Spleen (tissue), 7 donors: Measurements from ENCODE around the gene IRGQ.

Experiments
- CTCF ChIP-seq, 11 experiments: fragments of 200-600 bp in 7 of 11; fragments of 450-650 bp in 4 of 11; sonication (generic) in 4 of 11; IDR thresholded peaks in 8 of 11; conservative IDR thresholded peaks in 3 of 11; 1 replicate in 7 of 11; 2 replicates in 4 of 11; pipeline versions ENCODE4 v1.4.0 to v1.8.0; 2016 to 2021; ENCODE audit warnings: antibody characterized with exemption in 11 of 11, inconsistent platforms in 4 of 11, mild to moderate bottlenecking in 1 of 11
- POLR2A ChIP-seq, 3 donors: fragments of 450-650 bp; IDR thresholded peaks; one replicate each; pipeline ENCODE4 v1.5.1; 2017; ENCODE audit warnings: antibody characterized with exemption in 3 of 3, mild to moderate bottlenecking in 1 of 3
- donor health status: DM: no; HTN: no; CAD: no; lungs with moderate emphysema.
- donor health status: DM: no; HTN: no; CAD: no.
- donor health status: DM: no; HTN: no; CAD: no.

GRCh38 chr19:43561139-43561970, 34.6 kb downstream of the IRGQ start:
- no peak for TF ChIP-seq POLR2A (IDR thresholded peaks at IDR 0.05)
- TF ChIP-seq CTCF (IDR thresholded peaks at IDR 0.05 in 8 of 11, conservative IDR thresholded peaks at IDR 0.05 in 3 of 11): no peak
